B cell (primary cell): Measurements from ENCODE around the gene MYOM3. TPM values are rescaled to one million over a fixed set of nuclear protein-coding genes. Genes with fewer than 3 reads are reported as not detected.

ENCODE experiments used
- ATAC-seq: fragments of 200-7000 bp; cut with Tn5 transposase; one replicate; pipeline ENCODE4 v1.10.0; 2021; ENCODE audit warnings: low read depth, mild to moderate bottlenecking, moderate number of reproducible peaks, moderate library complexity
- CTCF ChIA-PET: fragments of 350-600 bp; sonication (Branson Sonifier 250); formaldehyde crosslinking; loops from one replicate; lab custom pipeline; 2021; ENCODE audit warnings: antibody characterized with exemption, inconsistent platforms; lab: Charles Lee
- POLR2A ChIA-PET: fragments of 350-600 bp; sonication (Branson Sonifier 250); formaldehyde crosslinking; loops from one replicate; lab custom pipeline; 2021; ENCODE audit warnings: antibody characterized with exemption; lab: Charles Lee
- DNase-seq: peaks from one replicate; pipeline ENCODE4 v3.0.0; 2013
- H2AFZ ChIP-seq: 2 replicates; pipeline ENCODE4 v1.6.1; 2012; ENCODE audit warnings: mild to moderate bottlenecking, low read depth, low read length; ENCODE audit not compliant: insufficient read depth, poor library complexity, severe bottlenecking
- H3K27ac ChIP-seq, 2 donors: 1 replicate in 1 of 2; 2 replicates in 1 of 2; pipeline ENCODE4 v1.5.1; 2012 to 2013; ENCODE audit warnings: low read length in 2 of 2, mild to moderate bottlenecking in 2 of 2, moderate library complexity in 1 of 2
- H3K27me3 ChIP-seq, 4 experiments: fragments of 200-600 bp in 1 of 4; sonication (generic) in 1 of 4; replicated peaks in 1 of 4; 1 replicate in 2 of 4; 2 replicates in 2 of 4; pipeline versions ENCODE4 v1.6.1 to v1.7.0; 2013 to 2016; ENCODE audit warnings: low read length in 3 of 4, mild to moderate bottlenecking in 2 of 4, mixed read lengths in 1 of 4, moderate library complexity in 1 of 4; ENCODE audit not compliant: insufficient read depth in 4 of 4, control insufficient read depth in 3 of 4; ENCODE audit errors: control extremely low read depth in 1 of 4
- H3K36me3 ChIP-seq, 2 experiments: replicated peaks in 1 of 2; 1 replicate in 1 of 2; 2 replicates in 1 of 2; pipeline versions ENCODE4 v1.6.1 to v1.7.1; 2013; ENCODE audit warnings: low read length in 1 of 2; ENCODE audit not compliant: insufficient read depth in 2 of 2, control insufficient read depth in 1 of 2; ENCODE audit errors: control extremely low read depth in 1 of 2, extremely low read depth in 1 of 2
- H3K4me1 ChIP-seq, 2 donors: fragments of 200-600 bp in 1 of 2; sonication (generic) in 1 of 2; 1 replicate in 1 of 2; 2 replicates in 1 of 2; pipeline versions ENCODE4 v1.5.1 to v1.6.1; 2013 to 2017; ENCODE audit warnings: low read length in 2 of 2; ENCODE audit not compliant: control insufficient read depth in 2 of 2, insufficient read depth in 2 of 2
- H3K4me2 ChIP-seq: replicated peaks from 2 replicates; pipeline ENCODE3; 2012; ENCODE audit warnings: mild to moderate bottlenecking, low read depth, low read length; ENCODE audit not compliant: poor library complexity, severe bottlenecking
- H3K4me3 ChIP-seq, 5 experiments: fragments of 200-600 bp in 1 of 5; sonication (generic) in 1 of 5; 1 replicate in 3 of 5; 2 replicates in 2 of 5; pipeline versions ENCODE4 v1.5.1 to v1.7.0; 2011 to 2016; ENCODE audit warnings: low read length in 4 of 5, mild to moderate bottlenecking in 4 of 5, low read depth in 2 of 5, control low read depth in 1 of 5, moderate library complexity in 1 of 5; ENCODE audit not compliant: insufficient read depth in 1 of 5; ENCODE audit errors: control extremely low read depth in 1 of 5, extremely low read depth in 1 of 5
- H3K79me2 ChIP-seq: fragments of 200-600 bp; sonication (generic); one replicate; pipeline ENCODE4 v1.6.0; 2016; ENCODE audit warnings: low read length; ENCODE audit not compliant: control insufficient read depth, insufficient read depth
- H3K9ac ChIP-seq: fragments of 200-600 bp; sonication (generic); 2 replicates; pipeline ENCODE4 v1.6.1; 2017; ENCODE audit warnings: mild to moderate bottlenecking, low read length, moderate library complexity
- H3K9me3 ChIP-seq, 3 donors: one replicate each; pipeline versions ENCODE4 v1.6.1 to v1.7.1; 2013; ENCODE audit warnings: low read length in 2 of 3; ENCODE audit not compliant: control insufficient read depth in 2 of 3, insufficient read depth in 1 of 3; ENCODE audit errors: control extremely low read depth in 1 of 3
- H4K20me1 ChIP-seq: 2 replicates; pipeline ENCODE4 v1.6.0; 2012; ENCODE audit warnings: mild to moderate bottlenecking, low read length; ENCODE audit not compliant: insufficient read depth, control insufficient read depth, poor library complexity, severe bottlenecking
- H3K27ac Mint-ChIP-seq: one replicate; pipeline ENCODE4 v1.8.0; 2021; ENCODE audit warnings: mixed read lengths
- H3K27me3 Mint-ChIP-seq: one replicate; pipeline ENCODE4 v1.8.0; 2021; ENCODE audit warnings: mixed read lengths
- H3K4me1 Mint-ChIP-seq: one replicate; pipeline ENCODE4 v1.8.0; 2021; ENCODE audit warnings: mixed read lengths
- H3K4me3 Mint-ChIP-seq: one replicate; pipeline ENCODE4 v1.8.0; 2021; ENCODE audit warnings: mixed read lengths
- H3K9me3 Mint-ChIP-seq: one replicate; pipeline ENCODE4 v1.8.0; 2022; ENCODE audit warnings: mixed read lengths; ENCODE audit not compliant: insufficient read depth
- CTCF ChIP-seq: fragments of 200-600 bp; IDR thresholded peaks from one replicate; pipeline ENCODE4 v1.8.0; 2022; ENCODE audit warnings: antibody characterized with exemption, mild to moderate bottlenecking
- EZH2 ChIP-seq: IDR thresholded peaks from 2 replicates; pipeline ENCODE4 v1.6.1; 2012; ENCODE audit warnings: borderline replicate concordance, low read depth, mild to moderate bottlenecking, moderate library complexity, low read length; ENCODE audit not compliant: insufficient read depth, poor library complexity, severe bottlenecking
- WGBS: methylation state at CpG from one replicate; pipeline ENCODE4 v1.1.5; 2013; ENCODE audit warnings: missing lambda C conversion rate; ENCODE audit not compliant: insufficient coverage; 5-methylcytosine and 5-hydroxymethylcytosine counted together
- intact Hi-C: fragments of 100-400 bp; cut with micrococcal nuclease; formaldehyde crosslinking; loops from one replicate; pipeline ENCODE4 v1.10.0; 2022
- polyA plus RNA-seq: library from polyadenylated mRNA; depleted of rRNA; stranded (reverse); fragments of >200 nt; gene quantifications from 2 replicates; pipeline ENCODE4 v1.2.3, GENCODE V29; 2012
- total RNA-seq, 2 donors: library from RNA; stranded (reverse); fragments of 120-200 nt in 1 of 2; gene quantifications; 1 replicate in 1 of 2; 2 replicates in 1 of 2; pipeline versions ENCODE4 v1.2.3 to v1.2.4, GENCODE V29; 2013 to 2022

The MYOM3 gene
- total and polyA plus RNA-seq, 2 donors (not counting 1 experiment from before 2014, with no cell fraction given): not detected

GRCh38 chr1:24150234-24151174 is 38.6 kb upstream of the MYOM3 start:
- no peaks in the 10 kb centered on the region for H3K9me3 Mint-ChIP-seq
- peaks cover 13 to 19% of the 10 kb centered on the region in 2 donors for H3K4me1 ChIP-seq
- POLR2A ChIA-PET: interaction anchor here (0.6 to 1.4 kb wide), 8 partner anchors 36 to 378 kb away, joined by 3 to 17 read pairs (median 6); partner anchors contain the start of gene IFNLR1

More at GRCh38 chr1:24150234-24151174, 38.6 kb upstream of the MYOM3 start:
- Histone ChIP-seq H3K27me3 (peaks cover 0 to 7% (median 2%) of the 10 kb centered on the region in 4 experiments), H3K4me2 (peak overlapping the region; percentile 80), H3K36me3 (peaks cover 0 to under 1% of the 10 kb centered on the region in 2 experiments), H3K4me3 (peak overlapping the region in 4 of 5 experiments; percentile 32 to 50 (median 48)), H3K79me2 (no peaks in the 10 kb centered on the region), H3K9me3 (no peaks in the 10 kb centered on the region), H2AFZ (peak overlapping the region; percentile 69), H3K9ac (peak overlapping the region; percentile 52), H4K20me1 (no peaks in the 10 kb centered on the region), H3K27ac (no peak overlapping the region)
- ATAC-seq (peak; percentile 98), DNase-seq (peak; percentile 90)
- Mint-ChIP-seq H3K27ac (peak overlapping the region; percentile 21), H3K4me1 (peaks cover 27% of the 10 kb centered on the region), H3K4me3 (peak overlapping the region; percentile 82), H3K27me3 (peaks cover 3% of the 10 kb centered on the region)
- intact Hi-C loops: loop anchor here (1.0 to 2.0 kb wide), 5 partner anchors 40 to 485 kb away; no protein-coding TSS in a partner anchor
- TF ChIP-seq CTCF (peak; percentile 88), EZH2 (no peak)
- CTCF ChIA-PET: interaction anchor here (0.6 to 10.5 kb wide), 62 partner anchors 8 to 856 kb away, joined by 3 to 387 read pairs (median 4); partner anchors contain the start of genes IFNLR1, NIPAL3 and RCAN3
- 21% methylated on average over 27 of the region's 36 CpGs for WGBS
